Peyer's patch (tissue), 4 donors: Measurements from ENCODE around the gene JPT1.

ENCODE experiments used
- CTCF ChIP-seq, 6 experiments: fragments of 450-650 bp in 4 of 6; fragments of 200-600 bp in 2 of 6; sonication (generic) in 1 of 6; IDR thresholded peaks; one replicate each; pipeline ENCODE4 v1.5.1; 2017 to 2019; ENCODE audit warnings: antibody characterized with exemption in 6 of 6, mild to moderate bottlenecking in 3 of 6, moderate library complexity in 1 of 6
- POLR2A ChIP-seq, 2 donors: fragments of 450-650 bp; IDR thresholded peaks; one replicate each; pipeline ENCODE4 v1.5.1; 2017; ENCODE audit warnings: antibody characterized with exemption in 2 of 2, mild to moderate bottlenecking in 2 of 2, moderate library complexity in 2 of 2

GRCh38 chr17:75199886-75200618 lies 45.7 kb upstream of the JPT1 start:
- TF ChIP-seq CTCF (IDR thresholded peaks at IDR 0.05) (no peak), POLR2A (IDR thresholded peaks at IDR 0.05) (no peak)
